COR-L47 (cell line): ENCODE data around the gene TRAF3.
"Not testable (repeated sequence)": the region's sequence is repeated elsewhere in the genome, so short reads cannot be mapped to it uniquely, and the experiment has no call there.

ENCODE experiments used
- DNase-seq: peaks from one replicate; lab custom pipeline; 2025; lab: John Stamatoyannopoulos, UW

Gene TRAF3

GRCh38 chr14:102752239-102752847, 24.9 kb upstream of the TRAF3 start:
- no peak for DNase-seq

GRCh38 chr14:102754370-102755262, 22.6 kb upstream of the TRAF3 start:
- no peak for DNase-seq

- no peak for DNase-seq
Measured at GRCh38 chr14:102757646-102758045, 19.6 kb upstream of the TRAF3 start.

- DNase-seq: no peak
Measured at GRCh38 chr14:102758087-102758486, 19.2 kb upstream of the TRAF3 start.

- DNase-seq: peak; percentile 58
Measured at GRCh38 chr14:102759456-102760187, 17.6 kb upstream of the TRAF3 start.

GRCh38 chr14:102760496-102761193, 16.6 kb upstream of the TRAF3 start:
- no peak for DNase-seq

- no peak for DNase-seq
Measured at GRCh38 chr14:102761206-102761605, 16.0 kb upstream of the TRAF3 start.

- DNase-seq: no peak
Measured at GRCh38 chr14:102764220-102764671, 13.0 kb upstream of the TRAF3 start.

GRCh38 chr14:102765770-102766169, 11.5 kb upstream of the TRAF3 start:
- not testable (repeated sequence) for DNase-seq

GRCh38 chr14:102768223-102769048, 8.8 kb upstream of the TRAF3 start:
- no peak for DNase-seq

- DNase-seq: no peak
Measured at GRCh38 chr14:102769049-102769327, 8.3 kb upstream of the TRAF3 start.

- DNase-seq: no peak
Measured at GRCh38 chr14:102770147-102771123, 6.8 kb upstream of the TRAF3 start.

GRCh38 chr14:102771144-102771543, 6.1 kb upstream of the TRAF3 start:
- no peak for DNase-seq

GRCh38 chr14:102772781-102773570, 4.3 kb upstream of the TRAF3 start:
- DNase-seq: peak; percentile 30

- DNase-seq: peak; percentile 60
Measured at GRCh38 chr14:102774391-102775153, 2.7 kb upstream of the TRAF3 start.

GRCh38 chr14:102775855-102776760, 1.1 kb upstream of the TRAF3 start:
- no peak for DNase-seq

- no peak for DNase-seq
Measured at GRCh38 chr14:102777711-102778337, 575 bp downstream of the TRAF3 start.
